Activated T-cell treated with anti-CD3 and anti-CD28 coated beads, Interleukin-2, amount 50 U/mL, for 1 hour (primary cell): ENCODE results near the gene TNFRSF4.

ENCODE experiments used
- DNase-seq: peaks from one replicate; pipeline ENCODE4 v3.0.0-alpha.2; 2020

The TNFRSF4 gene

GRCh38 chr1:1232208-1232795 is 18.3 kb upstream of the TNFRSF4 start, which contains the start of gene B3GALT6:
Gene B3GALT6, plus strand, starts transcription at chr1:1232237. Its CDS starts 42 bp downstream, at chr1:1232279.
- DNase-seq = no peak

- DNase-seq = peak; percentile 94
These were observed 17.7 kb upstream of the TNFRSF4 start, which contains the start of gene SDF4 for GRCh38 chr1:1231400-1232207. Gene SDF4, minus strand, starts transcription at chr1:1232001. Its CDS starts 3,229 bp downstream, at chr1:1228772.

- peak; percentile 45 for DNase-seq
These were observed 16.9 kb upstream of the TNFRSF4 start for GRCh38 chr1:1230656-1231399.

DNA sequence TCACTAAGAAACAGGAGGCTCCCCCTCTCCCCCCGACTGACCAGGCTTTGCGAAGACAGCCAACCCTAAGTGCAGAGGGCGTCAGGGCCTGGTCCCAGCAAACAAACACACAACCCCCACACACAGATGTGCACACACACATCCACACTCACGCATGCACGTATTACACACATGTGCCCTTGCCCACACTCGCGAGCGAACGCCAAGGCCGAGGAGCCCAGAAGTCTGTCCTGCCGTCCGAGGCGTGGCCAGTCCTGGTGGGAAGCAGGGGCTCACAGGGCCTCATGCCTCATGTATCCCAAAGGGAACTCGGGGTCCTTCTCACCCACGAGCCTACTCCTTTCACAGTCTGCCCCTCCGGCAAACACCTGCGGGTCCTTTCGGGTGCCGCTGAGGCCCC is 15.8 kb upstream of the TNFRSF4 start:
- DNase-seq = no peak

DNA sequence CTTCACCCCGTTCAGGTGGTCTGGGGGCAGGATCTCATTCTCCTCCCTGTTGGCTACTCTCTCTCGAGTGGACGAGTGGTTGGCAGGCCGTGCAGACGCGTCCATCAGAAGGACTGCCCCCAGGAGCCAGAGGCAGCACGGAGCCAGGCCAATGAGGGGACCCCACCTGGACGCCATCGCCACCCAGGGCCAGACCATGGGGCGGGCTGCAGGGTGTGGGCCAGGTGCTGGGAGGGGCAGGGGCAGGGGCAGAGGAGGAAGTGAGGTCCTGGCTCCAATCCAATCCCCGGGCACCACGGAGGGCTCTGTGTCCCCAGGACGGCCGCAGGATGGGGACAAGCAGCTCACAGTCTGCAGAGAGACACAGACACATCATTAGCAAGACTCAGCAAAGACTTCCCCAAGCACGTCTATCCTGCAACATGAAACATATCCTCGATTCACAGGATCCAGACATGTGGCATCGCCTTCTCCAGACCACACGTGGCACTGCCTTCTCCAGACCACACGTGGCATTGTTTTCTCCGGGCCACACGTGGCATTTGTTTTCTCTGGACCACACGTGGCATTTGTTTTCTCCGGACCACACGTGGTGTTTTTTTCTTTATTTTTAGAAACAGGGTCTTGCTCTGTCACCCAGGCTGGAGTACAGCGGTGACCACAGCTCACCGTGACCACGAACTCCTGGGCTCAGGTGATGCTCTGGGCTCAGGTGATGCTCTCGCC is 14.8 kb upstream of the TNFRSF4 start:
- no peak for DNase-seq

GRCh38 chr1:1228187-1228586 is 14.2 kb upstream of the TNFRSF4 start:
- no peak for DNase-seq

DNA sequence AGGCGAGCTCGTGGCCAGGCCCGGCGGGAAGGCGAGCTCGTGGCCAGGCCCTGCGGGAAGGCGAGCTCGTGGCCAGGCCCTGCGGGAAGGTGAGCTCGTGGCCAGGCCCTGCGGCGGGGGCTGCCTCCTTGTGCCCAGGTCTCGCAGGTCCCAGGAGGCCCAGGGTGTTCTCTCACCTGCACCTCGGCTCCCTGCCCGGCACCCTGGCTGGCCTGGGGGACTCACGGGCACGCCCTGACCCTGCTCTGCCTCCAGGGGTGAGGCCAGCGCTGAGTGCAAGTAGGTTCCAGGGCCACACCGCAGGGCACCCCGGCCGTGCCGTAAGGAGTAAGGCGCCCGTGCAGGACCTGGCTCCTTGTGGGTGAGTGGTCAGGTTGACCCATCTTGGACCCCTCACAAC is 13.4 kb upstream of the TNFRSF4 start:
- no peak for DNase-seq

GRCh38 chr1:1226566-1227362 is 12.8 kb upstream of the TNFRSF4 start:
- no peak for DNase-seq

- DNase-seq = no peak
These were observed 12.0 kb upstream of the TNFRSF4 start for GRCh38 chr1:1225913-1226312.

DNA sequence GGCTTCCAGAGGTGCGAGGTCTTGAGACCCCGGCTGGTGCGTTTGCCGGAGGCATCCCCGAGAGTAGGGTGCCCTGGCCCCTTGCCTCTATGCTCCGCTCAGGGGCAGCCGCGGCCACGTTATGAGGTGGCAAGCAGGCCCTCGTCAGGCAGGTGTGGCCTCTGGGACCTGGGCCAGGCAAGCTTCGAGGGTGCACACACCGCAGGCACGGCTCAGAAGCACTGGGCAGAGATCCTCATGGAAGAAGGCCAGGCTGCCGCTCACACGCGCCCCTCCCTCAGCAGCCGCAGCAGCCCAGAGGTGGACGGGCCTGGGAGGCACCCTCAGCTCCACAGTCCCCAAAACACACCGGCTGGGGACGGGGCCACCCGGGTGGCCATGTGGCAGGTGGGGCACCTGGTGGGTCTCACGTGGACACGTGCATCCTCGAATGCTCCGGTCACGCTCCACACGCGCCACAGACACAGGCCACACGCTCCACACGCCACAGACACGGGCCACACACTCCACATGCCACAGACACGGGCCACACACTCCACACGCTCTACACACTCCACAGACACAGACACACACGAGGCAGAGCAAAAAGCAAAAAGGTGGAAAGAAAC is 11.4 kb upstream of the TNFRSF4 start:
- no peak for DNase-seq

GRCh38 chr1:1223891-1224290 is 9.9 kb upstream of the TNFRSF4 start:
- DNase-seq = no peak

GRCh38 chr1:1223321-1223720 is 9.4 kb upstream of the TNFRSF4 start:
- DNase-seq = no peak

GRCh38 chr1:1222575-1223225 is 8.7 kb upstream of the TNFRSF4 start:
- DNase-seq = no peak

DNA sequence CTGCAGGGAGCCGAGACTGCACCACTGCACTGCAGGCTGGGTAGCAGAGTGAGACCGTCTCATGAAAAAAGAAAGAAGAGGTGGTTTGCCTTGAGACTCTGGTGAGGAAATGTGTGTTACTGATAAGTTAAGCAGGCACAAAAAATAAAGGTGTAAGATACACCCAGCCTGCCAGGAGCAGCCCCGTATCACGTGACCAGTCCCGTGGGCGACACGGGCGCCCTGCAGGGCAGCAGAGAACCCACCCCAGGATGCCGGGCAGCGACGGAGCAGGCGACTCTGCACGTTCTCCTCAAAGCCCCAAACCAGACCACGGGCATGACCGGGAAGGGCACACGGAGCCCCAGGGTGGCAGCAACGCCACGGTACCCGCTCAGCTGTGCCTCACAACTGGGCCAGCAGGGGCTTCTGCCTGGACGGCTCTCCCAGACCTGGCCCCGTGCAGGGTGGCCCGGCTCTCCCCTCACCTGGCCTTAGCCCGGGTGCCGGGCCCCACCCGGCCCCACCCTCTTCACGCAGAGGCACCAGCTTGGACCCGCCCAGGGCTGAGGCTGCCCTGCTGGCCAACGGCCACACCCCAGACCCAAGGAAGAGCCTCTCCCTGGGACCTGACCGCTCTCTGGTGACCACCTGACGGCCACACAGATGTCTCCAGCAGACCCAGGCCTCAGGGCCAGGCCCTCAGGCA is 8.1 kb upstream of the TNFRSF4 start:
- DNase-seq = no peak

- no peak for DNase-seq
These were observed 6.2 kb upstream of the TNFRSF4 start for GRCh38 chr1:1220197-1220596.

- DNase-seq = peak; percentile 62
These were observed 5.4 kb upstream of the TNFRSF4 start for GRCh38 chr1:1219341-1219740.

DNA sequence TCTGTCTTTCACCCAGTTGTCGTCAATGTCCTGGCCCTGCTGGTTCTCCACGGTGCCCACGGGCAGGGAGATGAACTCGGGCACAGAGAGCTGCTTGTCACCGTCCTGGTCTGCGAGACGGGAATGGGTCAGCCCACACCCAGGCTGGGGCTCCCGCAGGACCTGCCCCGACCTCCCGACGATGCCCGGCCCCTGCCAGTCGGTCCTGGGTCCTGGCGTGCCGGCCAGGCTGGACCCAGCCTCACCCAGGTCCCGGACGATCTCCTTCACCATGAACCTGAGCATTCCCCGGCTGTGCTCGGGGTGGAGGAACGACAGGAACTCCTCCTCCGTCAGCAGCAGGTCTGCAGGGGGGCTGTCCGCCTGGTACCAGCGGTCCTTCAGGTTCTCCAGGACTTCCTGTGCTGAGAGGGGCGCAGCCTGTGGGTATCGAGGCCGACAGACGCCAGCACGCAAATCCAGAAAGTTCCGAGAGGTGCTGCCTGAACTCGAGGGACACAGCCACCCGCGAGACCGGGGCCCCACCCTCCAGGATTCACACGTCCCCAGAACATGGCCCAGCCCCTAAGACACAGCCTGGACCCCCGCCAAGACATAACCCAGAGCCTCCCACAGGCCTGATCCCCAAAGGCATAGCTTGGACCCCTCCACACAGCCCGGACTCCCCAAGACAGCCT is 4.7 kb upstream of the TNFRSF4 start:
- no peak for DNase-seq

GRCh38 chr1:1217621-1218523 is 3.9 kb upstream of the TNFRSF4 start:
- DNase-seq = peak; percentile 52
